ENCODE results near the gene EMILIN1.
A peak's percentile ranks its signal among the peaks of the same experiment; 100 is the strongest.

EMILIN1 gene

GRCh38 chr2:27065128-27065527, 13.3 kb upstream of the EMILIN1 start:
- H3K4me1 ChIP-seq (ENCODE audit: low read depth, poor library complexity, severe bottlenecking): peaks cover 6% of the 10 kb centered on the region
- no peaks in the 10 kb centered on the region for H4K20me1 ChIP-seq (ENCODE audit: insufficient read depth)
- no peak overlapping the region for H3K27ac ChIP-seq
- H3K4me2 ChIP-seq: no peak overlapping the region
- H3K27me3 ChIP-seq (ENCODE audit: insufficient read depth, low read depth): no peaks in the 10 kb centered on the region
- H3K4me3 ChIP-seq (IDR thresholded peaks at IDR 0.05; ENCODE audit: insufficient read depth, low read depth, low read length): no peak overlapping the region
- H2AFZ ChIP-seq (ENCODE audit: low read depth): no peak overlapping the region
- no peak for TF ChIP-seq CTCF (conservative IDR thresholded peaks at IDR 0.05; ENCODE audit: low read depth, low read length)
- H3K36me3 ChIP-seq (ENCODE audit: insufficient read depth): no peaks in the 10 kb centered on the region
- H3K79me2 ChIP-seq (ENCODE audit: insufficient read depth, low read depth): peaks cover 7% of the 10 kb centered on the region
- no peak overlapping the region for H3K9ac ChIP-seq

- H3K36me3 ChIP-seq (ENCODE audit: insufficient read depth): no peaks in the 10 kb centered on the region
- no peak overlapping the region for H3K27ac ChIP-seq
- TF ChIP-seq CTCF (conservative IDR thresholded peaks at IDR 0.05; ENCODE audit: low read depth, low read length): no peak
- H3K9ac ChIP-seq: no peak overlapping the region
- H3K4me3 ChIP-seq (IDR thresholded peaks at IDR 0.05; ENCODE audit: insufficient read depth, low read depth, low read length): no peak overlapping the region
- no peaks in the 10 kb centered on the region for H4K20me1 ChIP-seq (ENCODE audit: insufficient read depth)
- peaks cover 17% of the 10 kb centered on the region for H3K4me1 ChIP-seq (ENCODE audit: low read depth, poor library complexity, severe bottlenecking)
- peaks cover 20% of the 10 kb centered on the region for H3K79me2 ChIP-seq (ENCODE audit: insufficient read depth, low read depth)
- H3K4me2 ChIP-seq: no peak overlapping the region
- no peak overlapping the region for H2AFZ ChIP-seq (ENCODE audit: low read depth)
- no peaks in the 10 kb centered on the region for H3K27me3 ChIP-seq (ENCODE audit: insufficient read depth, low read depth)
Observed at GRCh38 chr2:27067385-27067784, 11.0 kb upstream of the EMILIN1 start.

GRCh38 chr2:27069436-27069835, 9.0 kb upstream of the EMILIN1 start:
- Histone ChIP-seq H3K4me1 (ENCODE audit: low read depth, poor library complexity, severe bottlenecking) (peaks cover 19% of the 10 kb centered on the region), H4K20me1 (ENCODE audit: insufficient read depth) (no peaks in the 10 kb centered on the region), H3K9ac (no peak overlapping the region), H3K79me2 (ENCODE audit: insufficient read depth, low read depth) (peaks cover 20% of the 10 kb centered on the region), H3K4me3 (IDR thresholded peaks at IDR 0.05; ENCODE audit: insufficient read depth, low read depth, low read length) (no peak overlapping the region), H2AFZ (ENCODE audit: low read depth) (no peak overlapping the region), H3K27ac (no peak overlapping the region), H3K27me3 (ENCODE audit: insufficient read depth, low read depth) (no peaks in the 10 kb centered on the region), H3K36me3 (ENCODE audit: insufficient read depth) (no peaks in the 10 kb centered on the region), H3K4me2 (no peak overlapping the region; the same call in 1 of the 2 replicates)
- TF ChIP-seq CTCF (conservative IDR thresholded peaks at IDR 0.05; ENCODE audit: low read depth, low read length): no peak

- no peaks in the 10 kb centered on the region for H4K20me1 ChIP-seq (ENCODE audit: insufficient read depth)
- H3K27ac ChIP-seq: no peak overlapping the region
- peak overlapping the region; percentile 84 for H3K4me2 ChIP-seq
- H3K27me3 ChIP-seq (ENCODE audit: insufficient read depth, low read depth): no peaks in the 10 kb centered on the region
- H3K79me2 ChIP-seq (ENCODE audit: insufficient read depth, low read depth): peaks cover 20% of the 10 kb centered on the region
- no peak for TF ChIP-seq CTCF (conservative IDR thresholded peaks at IDR 0.05; ENCODE audit: low read depth, low read length)
- peaks cover 23% of the 10 kb centered on the region for H3K4me1 ChIP-seq (ENCODE audit: low read depth, poor library complexity, severe bottlenecking)
- H2AFZ ChIP-seq (ENCODE audit: low read depth): no peak overlapping the region
- H3K9ac ChIP-seq: no peak overlapping the region
- H3K4me3 ChIP-seq (IDR thresholded peaks at IDR 0.05; ENCODE audit: insufficient read depth, low read depth, low read length): no peak overlapping the region
- H3K36me3 ChIP-seq (ENCODE audit: insufficient read depth): no peaks in the 10 kb centered on the region
Observed at GRCh38 chr2:27069961-27070618, 8.3 kb upstream of the EMILIN1 start.

All from KMS-11 (cell line).